Measurements from ENCODE around the gene BORCS5. TPM values are rescaled to one million over a fixed set of nuclear protein-coding genes. Genes with fewer than 3 reads are reported as not detected.

Gene BORCS5
- total and polyA plus RNA-seq, 2 of the 8 experiments (the other 6 are each of a cell fraction or from before 2014, with no cell fraction given) = 8.3 to 17.4 TPM

- Histone ChIP-seq H3K9me3 (ENCODE audit: insufficient read depth in 2 of 2, low read depth in 1 of 2, low read length in 1 of 2) (no peaks in the 10 kb centered on the region), H2BK5ac (ENCODE audit: low read depth, low read length) (no peak overlapping the region), H3K4me3 (ENCODE audit: extremely low read depth in 1 of 4, insufficient read depth in 2 of 4, low read depth in 3 of 4, low read length in 4 of 4) (no peak overlapping the region), H2BK12ac (ENCODE audit: low read depth, low read length) (no peak overlapping the region), H3K27ac (ENCODE audit: low read depth, low read length) (no peak overlapping the region), H3K56ac (replicated peaks; ENCODE audit: insufficient read length, low read depth, low read length) (no peak overlapping the region), H4K5ac (ENCODE audit: insufficient read length, low read depth, low read length) (peak overlapping the region; percentile 78), H3K23me2 (ENCODE audit: low read depth, low read length) (no peaks in the 10 kb centered on the region), H3K4me2 (ENCODE audit: insufficient read depth in 1 of 2, low read depth in 2 of 2, low read length in 2 of 2) (0 out of 4 replicates have a peak overlapping the region, but pooled peaks of 1 of the 2 experiments have one; percentile 1), H3K27me3 (replicated peaks in 1 of 4; ENCODE audit: control insufficient read depth in 3 of 4, extremely low read depth in 1 of 4, insufficient read depth in 3 of 4, low read length in 3 of 4) (no peaks in the 10 kb centered on the region), H3K14ac (ENCODE audit: insufficient read length) (no peak overlapping the region), H3K23ac (ENCODE audit: insufficient read length) (no peak overlapping the region), H3K79me2 (ENCODE audit: control insufficient read depth in 1 of 2, insufficient read depth in 2 of 2, low read length in 2 of 2) (no peaks in the 10 kb centered on the region; a peak in 1 of 4 replicates), H2BK15ac (ENCODE audit: low read length) (no peak overlapping the region), H2AK5ac (ENCODE audit: low read depth, low read length) (no peak overlapping the region), H4K8ac (ENCODE audit: extremely low read depth, insufficient read depth, low read length) (no peak overlapping the region), H3K36me3 (ENCODE audit: control insufficient read depth in 2 of 4, insufficient read depth in 4 of 4, low read length in 3 of 4) (no peaks in the 10 kb centered on the region), H2AFZ (ENCODE audit: low read length) (no peak overlapping the region), H4K20me1 (replicated peaks in 1 of 2; ENCODE audit: control insufficient read depth in 1 of 2, insufficient read depth in 2 of 2, low read length in 2 of 2) (no peaks in the 10 kb centered on the region), H3K18ac (ENCODE audit: extremely low read depth, low read length) (no peak overlapping the region), H3K79me1 (ENCODE audit: low read depth, low read length) (no peaks in the 10 kb centered on the region), H2BK120ac (replicated peaks; ENCODE audit: low read depth, low read length) (no peak overlapping the region), H4K91ac (replicated peaks; ENCODE audit: insufficient read length, low read length) (no peak overlapping the region), H3K9ac (replicated peaks in 1 of 4; ENCODE audit: extremely low read depth in 1 of 4, low read depth in 3 of 4, low read length in 3 of 4) (no peak overlapping the region), H2BK20ac (ENCODE audit: low read length) (no peak overlapping the region), H3K4ac (replicated peaks; ENCODE audit: insufficient read length, low read depth, low read length) (no peak overlapping the region), H3K4me1 (replicated peaks in 1 of 4; ENCODE audit: control insufficient read depth in 3 of 4, insufficient read depth in 4 of 4, low read length in 3 of 4) (peaks cover 5 to 17% (median 11%) of the 10 kb centered on the region in 4 experiments; a peak in 6 of 7 replicates)
- DNase-seq (ENCODE audit: low read depth in 1 of 2, low spot score in 2 of 2) (no peak), FAIRE-seq (peak; percentile 63)
- POLR2A ChIA-PET (ENCODE audit: partially characterized antibody) = interaction anchor here (0.9 kb wide), 1 partner anchor 42 kb away, joined by 4 read pairs; the partner anchor contains the start of gene BORCS5
- CTCF ChIA-PET (ENCODE audit: partially characterized antibody) = interaction anchor here (0.7 to 2.1 kb wide), 7 partner anchors 13 to 165 kb away, joined by 3 to 5 read pairs (median 4); no protein-coding TSS in a partner anchor
- WGBS, 2 experiments (ENCODE audit: extremely low coverage in 1 of 2, insufficient coverage in 1 of 2, insufficient read length in 1 of 2, insufficient replicate concordance in 2 of 2, low coverage in 1 of 2, low lambda C conversion rate in 2 of 2, missing lambda C conversion rate in 1 of 2) = 24% methylated on average over 1 of the region's 1 CpG; no CpG with 5 or more reads in 1 of the 2 experiments
- TF ChIP-seq NANOG (IDR thresholded peaks at IDR 0.05; ENCODE audit: insufficient read depth, low read depth, low read length, poor library complexity, severe bottlenecking) (no peak), HDAC2 (IDR thresholded peaks at IDR 0.05; ENCODE audit: borderline replicate concordance in 1 of 2, low read depth in 2 of 2, low read length in 2 of 2) (no peak), POLR2A (IDR thresholded peaks at IDR 0.05; ENCODE audit: control extremely low read depth in 1 of 2, low read depth in 2 of 2, low read length in 2 of 2) (no peak), PHF8 (conservative IDR thresholded peaks at IDR 0.05; ENCODE audit: low read depth, low read length) (no peak), GTF2F1 (IDR thresholded peaks at IDR 0.05; ENCODE audit: borderline replicate concordance, low read depth, low read length) (no peak), CBX8 (IDR thresholded peaks at IDR 0.05; ENCODE audit: borderline replicate concordance, low read depth, low read length) (no peak), ASH2L (IDR thresholded peaks at IDR 0.05; ENCODE audit: low read length) (no peak), ATF2 (IDR thresholded peaks at IDR 0.05; ENCODE audit: low read length) (no peak), BACH1 (IDR thresholded peaks at IDR 0.05; ENCODE audit: low read length) (no peak), EZH2 (IDR thresholded peaks at IDR 0.05; ENCODE audit: low read depth, low read length, severe bottlenecking) (no peak), RBBP5 (IDR thresholded peaks at IDR 0.05; ENCODE audit: borderline replicate concordance, low read depth, low read length) (no peak)
Measured at GRCh38 chr12:12399161-12399560, 42.3 kb downstream of the BORCS5 start.
